ENCODE results near the gene USP37.

USP37 gene

GRCh38 chr2:218401890-218402289, 166.3 kb downstream of the USP37 start:
- DNase-seq (ENCODE audit: low spot score) = no peak

- no peak for DNase-seq (ENCODE audit: low spot score)
Measured at GRCh38 chr2:218400930-218401881, 166.9 kb downstream of the USP37 start.
